MM.1S (cell line): Measurements from ENCODE around the gene PRSS23.
A peak's percentile ranks its signal among the peaks of the same experiment; 100 is the strongest.

Source experiments
- DNase-seq: peaks from one replicate; pipeline ENCODE4 v3.0.0-alpha.2; 2015
- H2AFZ ChIP-seq: fragments of 300-600 bp; sonication (generic); 2 replicates; pipeline ENCODE4 v1.6.0; 2016; ENCODE audit warnings: antibody characterized with exemption, low read length
- H3F3A ChIP-seq: fragments of 300-600 bp; sonication (generic); 2 replicates; pipeline ENCODE4 v1.6.1; 2016; ENCODE audit warnings: mild to moderate bottlenecking, antibody characterized with exemption, low read length, moderate library complexity, mixed read lengths; ENCODE audit not compliant: insufficient read depth
- H3K27ac ChIP-seq: fragments of 300-600 bp; sonication (generic); 2 replicates; pipeline ENCODE4 v1.5.1; 2016; ENCODE audit warnings: mild to moderate bottlenecking, low read length
- H3K27me3 ChIP-seq: fragments of 300-600 bp; sonication (generic); replicated peaks from 2 replicates; pipeline ENCODE4 v1.6.0; 2016; ENCODE audit warnings: low read length; ENCODE audit not compliant: insufficient read depth
- H3K36me3 ChIP-seq: fragments of 300-600 bp; sonication (generic); replicated peaks from 2 replicates; pipeline ENCODE4 v1.6.1; 2016; ENCODE audit warnings: mild to moderate bottlenecking, low read length, mixed read lengths; ENCODE audit not compliant: insufficient read depth
- H3K4me1 ChIP-seq: fragments of 300-600 bp; sonication (generic); 2 replicates; pipeline ENCODE4 v1.6.1; 2016; ENCODE audit warnings: low read length, mixed read lengths
- H3K4me2 ChIP-seq: fragments of 300-600 bp; sonication (generic); 2 replicates; pipeline ENCODE4 v1.6.0; 2016; ENCODE audit warnings: low read depth, low read length
- H3K4me3 ChIP-seq: fragments of 300-600 bp; sonication (generic); 2 replicates; pipeline ENCODE4 v1.5.1; 2016; ENCODE audit warnings: low read length, mixed read lengths
- H3K79me2 ChIP-seq: fragments of 300-600 bp; sonication (generic); 2 replicates; pipeline ENCODE4 v1.6.1; 2016; ENCODE audit warnings: mixed run types, low read length, mixed read lengths
- H3K9ac ChIP-seq: fragments of 300-600 bp; sonication (generic); 2 replicates; pipeline ENCODE4 v1.6.1; 2016; ENCODE audit warnings: low read length, mixed read lengths
- H3K9me2 ChIP-seq: fragments of 300-600 bp; sonication (generic); replicated peaks from 2 replicates; pipeline ENCODE4 v1.6.1; 2016; ENCODE audit warnings: mild to moderate bottlenecking, low read length, mixed read lengths; ENCODE audit not compliant: insufficient read depth
- H3K9me3 ChIP-seq: fragments of 300-600 bp; sonication (generic); replicated peaks from 2 replicates; pipeline ENCODE4 v1.6.1; 2016; ENCODE audit warnings: mild to moderate bottlenecking, low read length, mixed read lengths; ENCODE audit not compliant: insufficient read depth
- H4K20me1 ChIP-seq: fragments of 300-600 bp; sonication (generic); 2 replicates; pipeline ENCODE4 v1.6.1; 2016; ENCODE audit warnings: mild to moderate bottlenecking, low read length, moderate library complexity, mixed read lengths; ENCODE audit not compliant: insufficient read depth
- CTCF ChIP-seq: fragments of 300-600 bp; sonication (generic); IDR thresholded peaks from 2 replicates; pipeline ENCODE4 v1.5.1; 2016; ENCODE audit warnings: antibody characterized with exemption, low read length, mixed read lengths
- EZH2 ChIP-seq: fragments of 300-600 bp; sonication (generic); optimal IDR thresholded peaks from 2 replicates; pipeline ENCODE3; 2017; ENCODE audit warnings: low read depth, mild to moderate bottlenecking, antibody characterized with exemption, low read length, mixed read lengths
- EZH2phosphoT487 ChIP-seq: fragments of 300-600 bp; sonication (generic); IDR thresholded peaks from 2 replicates; pipeline ENCODE4 v1.6.1; 2018; ENCODE audit warnings: antibody characterized with exemption, low read length

Gene PRSS23

GRCh38 chr11:86800960-86801272, 574 bp downstream of the PRSS23 start:
- peak overlapping the region; percentile 62 for H2AFZ ChIP-seq

GRCh38 chr11:86801364-86801763, 1.0 kb downstream of the PRSS23 start:
- H3K9me3 ChIP-seq, result no peaks in the 10 kb centered on the region
- 0 out of 2 replicates have a peak, but pooled peaks cover 2% of the 10 kb centered on the region for H3F3A ChIP-seq
- no peak overlapping the region for H3K9ac ChIP-seq
- H3K4me3 ChIP-seq, result no peak overlapping the region
- H4K20me1 ChIP-seq, result no peaks in the 10 kb centered on the region
- no peaks in the 10 kb centered on the region for H3K9me2 ChIP-seq
- DNase-seq, result no peak
- 0 out of 2 replicates have a peak, but pooled peaks cover 10% of the 10 kb centered on the region for H3K4me1 ChIP-seq
- H3K36me3 ChIP-seq, result no peaks in the 10 kb centered on the region
- H3K27me3 ChIP-seq, result peaks cover 11% of the 10 kb centered on the region
- H3K4me2 ChIP-seq, result no peak overlapping the region
- no peak overlapping the region for H2AFZ ChIP-seq
- no peak overlapping the region for H3K27ac ChIP-seq
- TF ChIP-seq CTCF (no peak), EZH2 (no peak), EZH2phosphoT487 (no peak)
- H3K79me2 ChIP-seq, result no peaks in the 10 kb centered on the region

More at GRCh38 chr11:86800960-86801272, 574 bp downstream of the PRSS23 start:
- no peaks in the 10 kb centered on the region for H3K9me3 ChIP-seq
- peak overlapping the region; percentile 90 for H3K4me2 ChIP-seq
- peak overlapping the region; percentile 22; the same call in 1 of the 2 replicates for H3K9ac ChIP-seq
- TF ChIP-seq EZH2 (no peak), CTCF (no peak), EZH2phosphoT487 (no peak)
- H3K36me3 ChIP-seq, result no peaks in the 10 kb centered on the region
- H3K9me2 ChIP-seq, result no peaks in the 10 kb centered on the region
- H4K20me1 ChIP-seq, result no peaks in the 10 kb centered on the region
- H3K79me2 ChIP-seq, result no peaks in the 10 kb centered on the region
- peaks cover 11% of the 10 kb centered on the region for H3K27me3 ChIP-seq
- no peak overlapping the region for H3K27ac ChIP-seq
- H3K4me1 ChIP-seq, result 0 out of 2 replicates have a peak, but pooled peaks cover 6% of the 10 kb centered on the region
- H3F3A ChIP-seq, result 0 out of 2 replicates have a peak, but pooled peaks cover 2% of the 10 kb centered on the region
- H3K4me3 ChIP-seq, result peak overlapping the region; percentile 56
- DNase-seq, result no peak

GRCh38 chr11:86802146-86802545, 1.8 kb downstream of the PRSS23 start:
- Histone ChIP-seq H3K27me3 (peaks cover 11% of the 10 kb centered on the region), H3K36me3 (no peaks in the 10 kb centered on the region), H3K27ac (no peak overlapping the region), H4K20me1 (no peaks in the 10 kb centered on the region), H3F3A (0 out of 2 replicates have a peak, but pooled peaks cover 2% of the 10 kb centered on the region), H3K9ac (no peak overlapping the region), H3K79me2 (no peaks in the 10 kb centered on the region), H3K9me3 (no peaks in the 10 kb centered on the region), H3K4me1 (0 out of 2 replicates have a peak, but pooled peaks cover 10% of the 10 kb centered on the region), H2AFZ (no peak overlapping the region), H3K9me2 (no peaks in the 10 kb centered on the region), H3K4me3 (no peak overlapping the region), H3K4me2 (no peak overlapping the region)
- no peak for DNase-seq
- TF ChIP-seq EZH2 (no peak), CTCF (no peak), EZH2phosphoT487 (no peak)
